ENCODE results near the gene TNFSF10. TPM values are rescaled to one million over a fixed set of nuclear protein-coding genes. Genes with fewer than 3 reads are reported as not detected.
A peak's percentile ranks its signal among the peaks of the same experiment; 100 is the strongest.
"Not testable (repeated sequence)": the region's sequence is repeated elsewhere in the genome, so short reads cannot be mapped to it uniquely, and the experiment has no call there.

The TNFSF10 gene
- polyA plus RNA-seq (2013, experiment 1 of 2; ENCODE audit: insufficient read length) = 0.17 TPM
- 0.58 TPM for polyA plus RNA-seq (2013, experiment 2 of 2; ENCODE audit: insufficient read length)

- DNase-seq = no peak
These were observed at the start of gene TNFSF10 for GRCh38 chr3:172522871-172523818. Gene TNFSF10 (minus strand): TSS chr3:172523430. CDS start chr3:172523384, 46 bp downstream.

DNA sequence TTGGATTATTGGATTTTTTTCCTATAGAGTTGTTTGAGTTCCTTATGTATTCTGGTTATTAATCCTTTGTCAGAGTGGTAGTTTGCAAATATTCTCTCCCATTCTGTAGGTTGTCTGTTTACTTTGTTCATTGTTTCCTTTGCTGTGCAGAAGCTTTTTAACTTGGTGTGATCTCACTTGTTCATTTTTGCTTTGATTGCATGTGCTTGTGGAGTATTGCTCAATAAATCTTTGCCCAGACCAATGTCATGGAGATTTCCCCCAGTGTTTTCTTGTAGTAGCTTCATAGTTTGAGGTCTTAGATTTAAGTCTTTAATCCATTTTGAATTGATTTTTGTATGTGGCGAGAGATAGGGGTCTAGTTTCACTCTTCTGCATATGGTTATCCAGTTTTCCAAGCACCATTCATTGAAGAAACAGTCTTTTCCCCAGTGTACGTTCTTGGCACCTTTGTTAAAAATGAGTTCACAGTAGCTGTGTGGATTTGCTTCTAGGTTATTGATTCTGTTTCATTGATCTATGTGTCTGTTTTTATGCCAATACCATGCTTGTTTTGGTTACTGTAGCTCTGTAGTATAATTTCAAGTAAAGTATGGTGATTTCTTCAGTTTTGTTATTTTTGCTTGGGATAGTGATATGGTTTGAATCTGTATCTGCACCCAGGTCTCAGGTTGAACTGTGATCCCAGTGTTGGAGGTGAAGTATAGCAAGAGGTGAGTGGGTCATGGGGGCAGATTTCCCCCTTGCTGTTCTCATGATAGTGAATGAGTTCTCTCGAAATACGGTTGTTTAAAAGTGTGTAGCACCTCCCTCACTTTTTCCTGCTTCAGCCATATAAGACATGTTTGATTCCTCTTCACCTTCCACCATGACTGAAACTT lies 46.1 kb upstream of the TNFSF10 start:
- DNase-seq = no peak

- DNase-seq = no peak
These were observed 45.5 kb upstream of the TNFSF10 start for GRCh38 chr3:172568701-172569100.

- not testable (repeated sequence) for DNase-seq
These were observed 43.6 kb upstream of the TNFSF10 start for GRCh38 chr3:172566785-172567184.

GRCh38 chr3:172564499-172564898 lies 41.3 kb upstream of the TNFSF10 start:
- DNase-seq = no peak

GRCh38 chr3:172562871-172563865 lies 39.9 kb upstream of the TNFSF10 start:
- DNase-seq = peak; percentile 40

DNA sequence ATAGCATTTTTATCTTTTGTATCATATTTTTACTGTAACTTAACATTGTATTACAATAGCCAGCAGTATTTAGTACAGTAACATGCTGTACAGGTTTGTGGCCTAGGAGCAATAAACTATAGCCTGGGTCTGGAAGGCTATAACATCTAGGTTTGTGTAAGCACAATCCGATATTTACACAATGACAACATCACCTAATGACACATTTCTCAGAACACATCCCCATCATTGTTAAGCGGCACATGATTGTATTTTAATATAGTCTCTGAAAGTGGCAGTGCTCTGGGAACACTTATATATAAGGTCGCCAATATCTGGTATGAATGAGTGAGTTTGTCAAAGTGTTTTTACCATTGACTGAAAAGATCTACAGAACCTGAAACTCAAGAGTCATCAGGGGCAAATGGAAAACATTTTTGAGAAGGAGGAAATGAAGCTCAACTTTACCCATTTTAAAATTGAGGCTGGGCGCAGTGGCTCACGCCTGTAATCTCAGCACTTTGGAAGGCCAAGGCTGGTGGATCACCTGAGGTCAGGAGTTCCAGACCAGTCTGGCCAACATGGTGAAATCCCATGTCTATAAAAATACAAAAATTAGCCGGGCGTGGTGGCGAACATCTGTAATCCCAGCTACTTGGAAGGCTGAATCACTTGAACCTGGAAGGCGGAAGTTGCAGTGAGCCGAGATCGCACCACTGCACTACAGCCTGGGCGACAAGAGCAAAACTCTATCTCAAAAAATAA lies 38.8 kb upstream of the TNFSF10 start:
- DNase-seq = no peak

GRCh38 chr3:172560586-172560985 lies 37.4 kb upstream of the TNFSF10 start:
- DNase-seq = no peak

DNA sequence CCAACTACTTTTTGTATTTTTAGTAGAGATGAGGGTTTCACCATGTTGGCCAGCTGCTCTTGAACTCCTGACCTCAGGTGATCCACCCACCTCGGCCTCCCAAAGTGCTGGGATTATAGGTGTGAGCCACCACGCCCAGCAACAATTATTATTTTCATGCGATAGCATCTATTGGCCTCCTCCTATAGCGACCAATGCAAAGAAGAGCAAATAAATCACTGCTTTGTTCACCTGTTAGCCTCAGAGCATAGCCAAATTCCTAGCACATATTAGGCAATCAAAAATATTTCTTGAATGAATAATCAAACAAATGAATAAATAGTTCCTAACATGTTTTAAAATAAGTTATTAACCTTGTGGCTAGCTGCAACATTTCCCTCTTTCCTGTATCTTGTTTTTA lies 36.8 kb upstream of the TNFSF10 start:
- DNase-seq = no peak

- DNase-seq = no peak
These were observed 35.8 kb upstream of the TNFSF10 start for GRCh38 chr3:172559020-172559419.

- no peak for DNase-seq
These were observed 34.4 kb upstream of the TNFSF10 start for GRCh38 chr3:172557515-172558220.

- DNase-seq = no peak
These were observed 30.5 kb upstream of the TNFSF10 start for GRCh38 chr3:172553526-172554252.

GRCh38 chr3:172552607-172553006 lies 29.4 kb upstream of the TNFSF10 start:
- DNase-seq = no peak

- DNase-seq = no peak
These were observed 28.6 kb upstream of the TNFSF10 start for GRCh38 chr3:172551874-172552273.

DNA sequence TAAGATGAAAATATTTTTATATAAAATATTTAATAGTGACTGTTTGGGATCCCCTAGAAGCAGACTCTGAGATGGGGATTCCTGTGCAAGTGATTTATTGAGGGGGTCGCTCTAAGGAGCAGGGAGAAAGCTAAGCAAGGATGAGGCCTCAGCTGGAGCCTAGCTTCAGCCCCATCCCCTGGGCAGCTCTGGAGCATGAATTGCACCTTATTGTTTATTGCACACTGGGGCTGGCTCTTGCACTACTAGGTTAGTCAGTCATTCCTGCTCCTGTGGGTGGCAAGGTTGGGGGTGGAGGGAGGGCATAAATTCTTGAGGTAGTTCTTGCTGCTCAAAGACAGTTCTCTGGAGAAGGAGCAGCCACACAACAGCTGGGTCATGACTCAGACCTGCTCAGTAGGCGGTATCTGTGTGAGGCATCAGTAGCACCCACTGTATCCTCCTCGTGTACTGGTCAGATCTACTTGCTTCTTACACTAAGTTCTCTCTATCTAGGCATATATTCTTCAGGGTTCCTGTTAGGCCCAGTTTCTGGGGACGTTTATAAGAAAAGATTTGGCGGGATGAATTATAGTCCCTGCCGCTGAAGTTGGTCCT lies 27.2 kb upstream of the TNFSF10 start:
- DNase-seq = peak; percentile 49

- DNase-seq = no peak
These were observed 25.9 kb upstream of the TNFSF10 start for GRCh38 chr3:172549144-172549543.

DNA sequence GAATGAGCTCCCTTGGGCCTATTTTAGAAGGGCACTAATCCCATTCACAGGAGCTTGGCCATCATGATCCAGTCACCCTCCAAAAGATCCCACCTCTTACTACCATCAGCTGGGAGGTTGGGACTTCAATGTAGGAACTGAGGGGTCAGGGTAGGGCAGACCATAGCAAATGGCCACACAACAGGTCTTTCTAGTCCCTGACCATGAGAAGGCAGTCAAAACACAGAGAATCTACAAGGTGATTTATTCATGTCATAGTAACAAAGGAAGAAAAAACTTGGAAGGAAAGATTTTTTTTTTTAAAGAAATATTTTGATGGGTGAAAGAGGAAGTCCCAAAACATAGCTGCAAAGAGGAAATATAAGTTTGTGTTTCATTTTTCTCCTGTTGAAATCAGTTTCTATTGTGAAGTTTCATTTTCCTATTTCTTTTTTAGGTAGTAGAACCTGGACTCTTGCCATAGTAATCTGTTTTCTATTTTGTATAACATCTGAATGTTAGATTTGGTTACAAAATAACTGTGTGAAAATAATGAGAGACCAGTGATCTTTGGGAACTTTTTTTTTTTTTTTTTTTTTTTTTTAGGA lies 23.5 kb upstream of the TNFSF10 start:
- no peak for DNase-seq

DNA sequence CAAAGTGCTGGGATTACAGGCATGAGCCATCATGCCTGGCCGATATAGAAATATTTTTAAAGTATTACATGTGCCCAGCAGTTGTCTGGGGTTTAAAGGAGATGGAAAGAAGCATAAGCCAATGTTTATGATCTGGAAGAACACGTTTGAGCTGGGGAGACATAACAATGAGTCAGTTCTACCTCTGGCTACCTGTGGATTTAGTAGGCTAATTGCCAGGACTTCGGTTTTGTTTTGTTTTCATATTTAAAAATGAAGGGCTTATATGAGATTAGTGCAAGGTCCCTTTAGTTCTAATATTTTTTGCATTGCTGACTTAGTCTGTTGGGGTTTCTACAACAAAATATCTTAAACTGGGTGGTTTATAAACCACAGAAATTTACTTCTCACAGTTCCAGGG lies 22.9 kb upstream of the TNFSF10 start:
- DNase-seq = no peak

GRCh38 chr3:172544404-172544803 lies 21.2 kb upstream of the TNFSF10 start:
- no peak for DNase-seq

Data from fibroblast of skin of scalp (primary cell).